ENCODE results near the gene TMCC1.

- no peak for TF ChIP-seq POLR2AphosphoS5 (IDR thresholded peaks at IDR 0.05; ENCODE audit: low read depth, low read length)
- no peak for TF ChIP-seq TAF1 (IDR thresholded peaks at IDR 0.05; ENCODE audit: borderline replicate concordance, insufficient read depth, low read length)
Measured at GRCh38 chr3:129654131-129654530, 239.4 kb downstream of the TMCC1 start.
